ENCODE results near the gene VWA3B.

GRCh38 chr2:98063291-98063854, 23.6 kb upstream of the VWA3B start:
- TF ChIP-seq CTCF (IDR thresholded peaks at IDR 0.05; ENCODE audit: extremely low read depth in 1 of 2, insufficient read depth in 1 of 2, low read depth in 1 of 2, low read length in 2 of 2), result no peak
- no peak for TF ChIP-seq MAX (IDR thresholded peaks at IDR 0.05; ENCODE audit: insufficient read depth, insufficient read length)
- no peak for TF ChIP-seq EZH2 (IDR thresholded peaks at IDR 0.05; ENCODE audit: borderline replicate concordance, low read depth, low read length, severe bottlenecking)
- TF ChIP-seq POLR2A (IDR thresholded peaks at IDR 0.05; ENCODE audit: low read depth, low read length), result no peak
- no peak for TF ChIP-seq FOS (IDR thresholded peaks at IDR 0.05; ENCODE audit: borderline replicate concordance, insufficient read depth, low read length)
- TF ChIP-seq POLR2AphosphoS5 (IDR thresholded peaks at IDR 0.05; ENCODE audit: insufficient read depth, low read depth, low read length), result no peak
- TF ChIP-seq MYC (IDR thresholded peaks at IDR 0.05; ENCODE audit: low read depth, low read length), result no peak
- TF ChIP-seq GATA2 (IDR thresholded peaks at IDR 0.05; ENCODE audit: insufficient read depth, insufficient read length, low read depth, low read length), result no peak
- no peak for TF ChIP-seq JUN (IDR thresholded peaks at IDR 0.05; ENCODE audit: borderline replicate concordance, insufficient read depth, insufficient read length, low read depth)

Data from endothelial cell of umbilical vein (primary cell).